Transverse colon (tissue), 3 donors: ENCODE results near the gene GALC.

Experiments used
- EP300 ChIP-seq: sonication (generic); formaldehyde crosslinking; IDR thresholded peaks from one replicate; pipeline ENCODE4 v1.6.1; 2017; ENCODE audit warnings: antibody characterized with exemption, low read depth
- POLR2A ChIP-seq: fragments of 450-650 bp; IDR thresholded peaks from one replicate; pipeline ENCODE4 v1.6.1; 2016; ENCODE audit warnings: antibody characterized with exemption, mild to moderate bottlenecking, moderate library complexity
- TF ChIP-seq, protein P1 (sequence below), 5 experiments: fragments of 200-600 bp in 3 of 5; fragments of 450-650 bp in 2 of 5; sonication (generic) in 3 of 5; IDR thresholded peaks; 1 replicate in 2 of 5; 2 replicates in 3 of 5; pipeline ENCODE4 v1.5.1; 2016 to 2017; ENCODE audit warnings: antibody characterized with exemption in 5 of 5, inconsistent platforms in 3 of 5, mild to moderate bottlenecking in 2 of 5, moderate library complexity in 1 of 5

DNA sequence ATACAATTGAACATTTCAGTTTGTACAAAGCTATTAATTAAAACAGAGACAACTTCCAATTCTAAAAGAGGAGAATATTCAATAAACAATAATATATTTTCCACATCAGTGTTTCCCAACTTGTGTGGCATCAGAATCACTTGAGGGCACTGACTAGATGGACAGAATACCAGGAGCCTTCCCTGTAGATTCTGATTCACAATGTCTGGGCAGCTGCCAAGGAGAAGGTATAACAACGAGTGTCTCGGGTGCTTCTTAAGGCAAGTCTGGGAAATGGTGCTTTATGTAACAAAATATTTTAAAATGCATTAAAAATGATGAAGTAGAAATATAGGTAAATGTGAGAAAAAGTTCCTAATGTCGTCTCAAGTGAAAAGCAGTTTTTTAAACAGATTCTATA lies 26.2 kb downstream of the GALC start:
- no peak for TF ChIP-seq EP300
- TF ChIP-seq, protein P1, sequence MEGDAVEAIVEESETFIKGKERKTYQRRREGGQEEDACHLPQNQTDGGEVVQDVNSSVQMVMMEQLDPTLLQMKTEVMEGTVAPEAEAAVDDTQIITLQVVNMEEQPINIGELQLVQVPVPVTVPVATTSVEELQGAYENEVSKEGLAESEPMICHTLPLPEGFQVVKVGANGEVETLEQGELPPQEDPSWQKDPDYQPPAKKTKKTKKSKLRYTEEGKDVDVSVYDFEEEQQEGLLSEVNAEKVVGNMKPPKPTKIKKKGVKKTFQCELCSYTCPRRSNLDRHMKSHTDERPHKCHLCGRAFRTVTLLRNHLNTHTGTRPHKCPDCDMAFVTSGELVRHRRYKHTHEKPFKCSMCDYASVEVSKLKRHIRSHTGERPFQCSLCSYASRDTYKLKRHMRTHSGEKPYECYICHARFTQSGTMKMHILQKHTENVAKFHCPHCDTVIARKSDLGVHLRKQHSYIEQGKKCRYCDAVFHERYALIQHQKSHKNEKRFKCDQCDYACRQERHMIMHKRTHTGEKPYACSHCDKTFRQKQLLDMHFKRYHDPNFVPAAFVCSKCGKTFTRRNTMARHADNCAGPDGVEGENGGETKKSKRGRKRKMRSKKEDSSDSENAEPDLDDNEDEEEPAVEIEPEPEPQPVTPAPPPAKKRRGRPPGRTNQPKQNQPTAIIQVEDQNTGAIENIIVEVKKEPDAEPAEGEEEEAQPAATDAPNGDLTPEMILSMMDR (IDR thresholded peaks at IDR 0.05), result no peak
- TF ChIP-seq POLR2A, result no peak
